ENCODE data around the gene MICALL1.

The MICALL1 gene, protein sequence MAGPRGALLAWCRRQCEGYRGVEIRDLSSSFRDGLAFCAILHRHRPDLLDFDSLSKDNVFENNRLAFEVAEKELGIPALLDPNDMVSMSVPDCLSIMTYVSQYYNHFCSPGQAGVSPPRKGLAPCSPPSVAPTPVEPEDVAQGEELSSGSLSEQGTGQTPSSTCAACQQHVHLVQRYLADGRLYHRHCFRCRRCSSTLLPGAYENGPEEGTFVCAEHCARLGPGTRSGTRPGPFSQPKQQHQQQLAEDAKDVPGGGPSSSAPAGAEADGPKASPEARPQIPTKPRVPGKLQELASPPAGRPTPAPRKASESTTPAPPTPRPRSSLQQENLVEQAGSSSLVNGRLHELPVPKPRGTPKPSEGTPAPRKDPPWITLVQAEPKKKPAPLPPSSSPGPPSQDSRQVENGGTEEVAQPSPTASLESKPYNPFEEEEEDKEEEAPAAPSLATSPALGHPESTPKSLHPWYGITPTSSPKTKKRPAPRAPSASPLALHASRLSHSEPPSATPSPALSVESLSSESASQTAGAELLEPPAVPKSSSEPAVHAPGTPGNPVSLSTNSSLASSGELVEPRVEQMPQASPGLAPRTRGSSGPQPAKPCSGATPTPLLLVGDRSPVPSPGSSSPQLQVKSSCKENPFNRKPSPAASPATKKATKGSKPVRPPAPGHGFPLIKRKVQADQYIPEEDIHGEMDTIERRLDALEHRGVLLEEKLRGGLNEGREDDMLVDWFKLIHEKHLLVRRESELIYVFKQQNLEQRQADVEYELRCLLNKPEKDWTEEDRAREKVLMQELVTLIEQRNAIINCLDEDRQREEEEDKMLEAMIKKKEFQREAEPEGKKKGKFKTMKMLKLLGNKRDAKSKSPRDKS

DNA sequence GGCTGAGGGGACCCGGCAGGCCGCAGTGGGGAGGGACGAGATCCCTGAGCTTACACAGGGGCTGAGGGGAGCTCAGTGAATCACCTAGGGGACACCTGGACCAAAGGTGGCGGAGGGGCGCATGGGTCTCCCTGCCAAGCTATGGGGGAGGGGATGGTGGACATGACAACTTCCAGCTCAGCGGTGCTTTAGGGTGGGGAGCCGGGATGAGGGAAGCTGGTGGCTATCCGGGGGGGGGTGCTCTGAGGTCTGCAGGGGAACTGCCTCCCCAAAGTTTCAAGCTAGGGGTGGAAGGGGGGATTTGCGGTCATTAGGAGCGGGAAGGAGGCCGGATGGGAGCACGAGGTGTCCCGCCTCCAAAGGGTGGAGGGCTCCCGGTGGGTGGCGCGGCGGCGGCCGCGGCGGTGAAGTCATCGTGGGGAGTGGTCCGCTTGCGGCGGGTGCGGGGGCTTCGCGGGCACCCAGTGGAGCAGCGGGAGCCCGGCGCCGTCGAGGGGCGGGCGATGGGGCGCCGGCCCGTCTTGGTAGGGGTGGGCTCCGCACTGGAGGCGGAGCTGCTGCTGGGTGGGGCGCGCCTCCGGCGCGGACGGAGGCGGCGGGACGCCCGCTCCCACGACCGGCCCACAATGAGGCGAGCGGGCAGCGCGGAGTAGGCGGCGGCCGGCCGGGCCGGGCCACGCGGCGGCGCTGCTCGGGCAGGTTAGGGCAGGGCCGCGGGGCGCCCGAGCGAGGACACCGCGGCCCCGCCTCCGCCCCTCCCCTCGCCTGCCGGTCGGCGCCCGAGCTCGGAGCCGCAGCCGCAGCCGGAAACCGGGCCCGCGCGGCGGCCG lies at the start of gene MICALL1:
Gene MICALL1, plus strand, starts transcription at position 764 of the 830 bp plus-strand sequence. CDS start 126 bp downstream, outside the sequence.
- TF ChIP-seq, protein P1, sequence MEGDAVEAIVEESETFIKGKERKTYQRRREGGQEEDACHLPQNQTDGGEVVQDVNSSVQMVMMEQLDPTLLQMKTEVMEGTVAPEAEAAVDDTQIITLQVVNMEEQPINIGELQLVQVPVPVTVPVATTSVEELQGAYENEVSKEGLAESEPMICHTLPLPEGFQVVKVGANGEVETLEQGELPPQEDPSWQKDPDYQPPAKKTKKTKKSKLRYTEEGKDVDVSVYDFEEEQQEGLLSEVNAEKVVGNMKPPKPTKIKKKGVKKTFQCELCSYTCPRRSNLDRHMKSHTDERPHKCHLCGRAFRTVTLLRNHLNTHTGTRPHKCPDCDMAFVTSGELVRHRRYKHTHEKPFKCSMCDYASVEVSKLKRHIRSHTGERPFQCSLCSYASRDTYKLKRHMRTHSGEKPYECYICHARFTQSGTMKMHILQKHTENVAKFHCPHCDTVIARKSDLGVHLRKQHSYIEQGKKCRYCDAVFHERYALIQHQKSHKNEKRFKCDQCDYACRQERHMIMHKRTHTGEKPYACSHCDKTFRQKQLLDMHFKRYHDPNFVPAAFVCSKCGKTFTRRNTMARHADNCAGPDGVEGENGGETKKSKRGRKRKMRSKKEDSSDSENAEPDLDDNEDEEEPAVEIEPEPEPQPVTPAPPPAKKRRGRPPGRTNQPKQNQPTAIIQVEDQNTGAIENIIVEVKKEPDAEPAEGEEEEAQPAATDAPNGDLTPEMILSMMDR (IDR thresholded peaks at IDR 0.05; ENCODE audit: low read depth, low read length): peak; percentile 20; the same call in 1 of the 2 replicates
- Histone ChIP-seq H3K36me3 (no peaks in the 10 kb centered on the region), H3K27ac (peak within 1 kb of the TSS; percentile 75), H3K27me3 (ENCODE audit: insufficient read depth, low read depth, severe bottlenecking) (no peaks in the 10 kb centered on the region), H3K9me3 (ENCODE audit: severe bottlenecking) (no peaks in the 10 kb centered on the region), H3K4me3 (ENCODE audit: low read depth, low read length) (peak within 1 kb of the TSS; percentile 54)
- peak; percentile 70 for DNase-seq

DNA sequence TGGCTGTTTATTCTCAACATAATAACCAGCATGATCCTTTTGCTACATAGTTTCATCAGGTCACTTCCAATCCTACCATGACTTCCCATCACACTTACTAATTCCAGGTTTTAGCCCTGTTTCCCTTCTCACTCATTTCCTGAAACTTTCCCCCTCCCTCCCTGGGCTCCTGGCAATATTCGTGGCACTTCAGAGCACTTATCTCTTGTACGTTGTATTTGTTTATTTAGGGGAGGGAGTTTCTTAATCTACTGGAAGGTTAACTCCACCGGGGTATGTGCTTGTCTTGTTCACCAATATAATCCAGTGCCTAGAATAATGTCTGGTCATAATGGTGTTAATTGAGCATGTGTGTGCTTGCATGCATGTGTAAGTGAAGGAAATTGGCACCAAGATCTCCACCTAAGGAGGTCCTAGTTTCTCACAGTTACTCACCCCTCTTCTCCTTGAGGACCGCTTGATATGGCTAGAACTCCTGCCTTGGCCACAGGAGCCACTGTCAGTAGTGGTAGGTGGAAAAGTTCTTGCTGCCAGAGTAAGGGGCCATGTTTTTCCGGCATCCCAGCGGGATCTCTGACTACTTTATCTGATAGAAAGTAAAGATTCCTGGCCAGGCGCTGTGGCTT lies 45.2 kb upstream of the MICALL1 start:
- TF ChIP-seq, protein P1 (IDR thresholded peaks at IDR 0.05; ENCODE audit: low read depth, low read length): no peak
- no peak overlapping the region for H3K4me3 ChIP-seq (ENCODE audit: low read depth, low read length)
- H3K36me3 ChIP-seq: peaks cover 85% of the 10 kb centered on the region
- H3K9me3 ChIP-seq (ENCODE audit: severe bottlenecking): no peaks in the 10 kb centered on the region
- no peaks in the 10 kb centered on the region for H3K27me3 ChIP-seq (ENCODE audit: insufficient read depth, low read depth, severe bottlenecking)
- no peak for DNase-seq
- H3K27ac ChIP-seq: no peak overlapping the region

DNA sequence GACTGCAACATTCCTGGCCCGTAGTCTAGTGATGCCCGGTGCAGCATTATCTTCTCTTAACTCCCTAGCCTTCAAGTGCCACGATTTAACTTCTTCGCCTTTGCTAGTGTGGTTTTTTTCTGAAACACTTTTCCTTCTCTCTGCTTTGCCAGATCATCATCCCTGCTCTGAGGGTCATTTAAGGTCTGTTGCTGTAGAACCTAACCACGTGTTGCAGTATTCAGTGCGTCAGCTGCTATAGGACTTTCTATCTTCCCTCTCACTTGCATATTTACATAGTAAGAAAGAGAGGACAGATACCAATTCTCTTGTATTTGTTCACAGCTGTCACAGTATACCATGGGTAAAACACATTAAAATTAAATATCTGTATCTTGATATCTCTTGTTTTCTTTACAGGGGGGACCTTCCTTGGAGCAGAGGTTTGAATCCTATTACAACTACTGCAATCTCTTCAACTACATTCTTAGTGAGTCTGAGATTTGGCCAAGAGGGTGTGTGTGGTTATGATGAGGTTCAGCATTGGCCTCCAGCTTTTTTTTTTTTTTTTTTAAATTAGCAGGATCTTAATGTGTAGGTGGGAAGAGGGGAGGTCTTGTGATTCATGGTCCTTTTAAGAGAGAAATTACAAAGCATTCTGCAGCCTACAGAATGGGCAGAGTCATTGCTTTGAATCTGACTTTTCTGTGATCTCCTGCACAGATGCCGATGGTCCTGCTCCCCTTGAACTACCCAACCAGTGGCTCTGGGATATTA lies 43.3 kb upstream of the MICALL1 start:
- DNase-seq: no peak
- Histone ChIP-seq H3K27me3 (ENCODE audit: insufficient read depth, low read depth, severe bottlenecking) (no peaks in the 10 kb centered on the region), H3K9me3 (ENCODE audit: severe bottlenecking) (no peaks in the 10 kb centered on the region), H3K27ac (no peak overlapping the region), H3K4me3 (ENCODE audit: low read depth, low read length) (no peak overlapping the region), H3K36me3 (peaks cover 82% of the 10 kb centered on the region)
- TF ChIP-seq, protein P1 (IDR thresholded peaks at IDR 0.05; ENCODE audit: low read depth, low read length): no peak

DNA sequence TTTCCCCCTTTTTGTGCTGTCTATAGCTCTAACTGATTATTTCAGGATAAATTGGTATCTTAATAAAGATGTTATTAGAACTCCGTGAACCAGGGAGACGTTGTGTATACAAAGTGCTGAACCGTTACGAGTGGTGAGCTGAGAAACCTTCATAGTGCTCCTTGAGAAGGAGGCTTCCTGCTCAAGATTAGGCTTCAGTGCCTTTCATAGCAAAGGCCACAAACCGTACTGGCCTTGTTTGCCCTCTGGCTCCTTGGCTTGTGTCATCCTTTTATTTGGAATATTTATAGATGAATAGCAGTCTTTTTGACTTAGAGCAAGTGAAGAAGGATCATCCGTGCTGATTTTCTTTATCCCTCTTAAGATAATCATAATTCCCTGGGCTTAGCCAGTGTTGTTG lies 40.6 kb upstream of the MICALL1 start:
- no peak overlapping the region for H3K27ac ChIP-seq
- H3K36me3 ChIP-seq: peaks cover 81% of the 10 kb centered on the region

More for the DNA sequence above, 40.6 kb upstream of the MICALL1 start:
- no peaks in the 10 kb centered on the region for H3K9me3 ChIP-seq (ENCODE audit: severe bottlenecking)
- TF ChIP-seq, protein P1 (IDR thresholded peaks at IDR 0.05; ENCODE audit: low read depth, low read length): no peak
- H3K27me3 ChIP-seq (ENCODE audit: insufficient read depth, low read depth, severe bottlenecking): no peaks in the 10 kb centered on the region
- H3K4me3 ChIP-seq (ENCODE audit: low read depth, low read length): no peak overlapping the region
- DNase-seq: peak; percentile 38

Data from WERI-Rb-1 (cell line).